DMS 273 (cell line): ENCODE data around the gene TNIP2.

Experiments used
- DNase-seq: peaks from one replicate; lab custom pipeline; 2025; ENCODE audit not compliant: unreplicated experiment; lab: John Stamatoyannopoulos, UW

The TNIP2 gene, protein sequence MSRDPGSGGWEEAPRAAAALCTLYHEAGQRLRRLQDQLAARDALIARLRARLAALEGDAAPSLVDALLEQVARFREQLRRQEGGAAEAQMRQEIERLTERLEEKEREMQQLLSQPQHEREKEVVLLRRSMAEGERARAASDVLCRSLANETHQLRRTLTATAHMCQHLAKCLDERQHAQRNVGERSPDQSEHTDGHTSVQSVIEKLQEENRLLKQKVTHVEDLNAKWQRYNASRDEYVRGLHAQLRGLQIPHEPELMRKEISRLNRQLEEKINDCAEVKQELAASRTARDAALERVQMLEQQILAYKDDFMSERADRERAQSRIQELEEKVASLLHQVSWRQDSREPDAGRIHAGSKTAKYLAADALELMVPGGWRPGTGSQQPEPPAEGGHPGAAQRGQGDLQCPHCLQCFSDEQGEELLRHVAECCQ

GRCh38 chr4:2755821-2756690 lies at the start of gene TNIP2:
TNIP2 (minus strand) TSS chr4:2756336; CDS start chr4:2756289, 47 bp downstream.
- peak; percentile 87 for DNase-seq

DNA sequence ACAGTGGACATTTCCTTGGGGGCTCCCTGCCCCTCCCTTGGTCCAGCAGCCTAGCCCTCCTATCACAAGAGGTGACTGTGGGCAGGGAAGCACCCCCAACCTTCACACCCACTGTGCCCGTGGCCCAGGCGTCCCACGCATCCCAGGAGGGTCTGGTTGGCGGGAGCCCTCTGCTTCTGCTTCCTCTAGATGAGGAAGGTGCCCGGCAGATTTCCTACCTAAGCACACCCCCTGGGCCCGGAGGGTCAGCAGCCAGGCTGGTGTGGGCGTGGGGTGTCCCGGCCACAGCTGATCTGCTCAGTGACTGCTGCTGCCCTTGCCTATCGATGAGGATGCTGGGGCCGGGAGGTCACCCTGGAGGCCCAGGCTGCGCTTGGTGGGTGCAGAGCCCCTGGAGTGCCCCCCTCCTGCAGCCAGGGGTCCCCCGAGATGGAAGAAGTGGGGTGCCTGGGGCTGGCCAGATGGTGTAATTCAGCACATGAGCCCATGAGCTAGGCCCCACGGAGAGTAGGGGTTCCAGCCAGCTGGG lies 48.9 kb upstream of the TNIP2 start:
- no peak for DNase-seq

DNA sequence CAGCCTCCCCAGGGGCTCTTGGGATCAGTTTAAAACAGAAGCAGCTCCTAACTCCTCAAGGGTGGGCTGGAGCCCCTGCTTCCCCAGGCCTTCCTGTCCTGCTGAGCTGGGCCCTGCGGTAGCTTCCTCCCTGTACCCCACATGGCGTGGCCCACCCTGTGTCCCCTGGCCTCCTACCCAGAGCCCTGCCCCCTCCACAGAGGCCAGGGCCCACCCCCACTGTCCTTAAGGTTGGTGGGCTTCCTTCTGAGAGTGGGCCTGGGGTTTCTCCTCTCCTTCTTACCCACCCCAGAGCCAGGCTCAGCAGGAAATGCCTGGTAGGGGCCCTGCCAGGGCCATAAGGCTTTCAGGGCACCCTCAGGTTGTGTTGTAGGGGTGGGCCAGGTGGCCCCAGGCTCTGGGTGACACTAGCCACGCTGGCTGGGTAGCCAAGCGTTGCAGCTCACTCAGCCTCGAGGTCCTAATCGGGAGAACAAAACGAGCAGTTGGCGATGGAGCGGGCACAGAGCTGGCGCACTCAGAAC lies 48.4 kb upstream of the TNIP2 start:
- DNase-seq: no peak

DNA sequence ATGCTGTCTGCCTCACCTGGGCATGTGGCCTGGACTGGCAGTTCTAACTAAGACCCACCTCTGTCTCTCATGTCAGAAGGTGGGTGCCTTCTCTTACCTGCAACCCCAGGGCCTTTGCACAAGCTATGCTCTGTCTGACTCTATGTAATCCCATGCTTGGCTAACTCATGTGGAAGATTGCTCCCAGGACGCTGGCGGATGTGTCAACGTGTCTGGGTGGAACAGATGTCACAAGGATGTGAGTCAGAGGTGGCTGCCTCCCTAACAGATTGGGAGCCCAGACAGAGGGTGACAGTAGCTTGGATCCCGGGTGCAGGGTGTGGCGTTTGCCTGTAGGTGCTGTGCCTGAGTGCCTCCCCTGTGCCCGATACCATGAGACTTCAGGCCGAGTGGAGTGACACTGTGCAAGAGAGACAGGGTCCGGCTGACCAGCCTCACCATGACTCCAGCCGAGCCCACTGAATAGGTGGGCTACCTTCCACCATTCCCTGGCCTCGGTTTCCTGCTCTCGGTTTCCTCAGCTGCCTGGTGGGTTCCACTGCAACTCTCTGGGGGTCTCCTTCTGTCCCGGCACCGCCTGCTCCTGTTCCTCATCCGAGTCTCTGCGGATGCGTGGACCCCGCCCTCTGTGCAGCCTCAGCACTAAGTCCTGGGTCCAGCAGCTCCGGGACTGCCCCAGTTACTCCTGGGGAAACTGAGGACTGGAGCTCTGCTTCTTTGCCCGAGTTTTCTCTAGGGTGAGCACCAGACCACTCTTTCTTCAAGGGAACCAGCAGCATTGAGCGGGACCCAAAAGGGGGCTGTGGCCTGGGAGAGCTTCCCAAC lies 47.7 kb upstream of the TNIP2 start:
- peak; percentile 55 for DNase-seq

DNA sequence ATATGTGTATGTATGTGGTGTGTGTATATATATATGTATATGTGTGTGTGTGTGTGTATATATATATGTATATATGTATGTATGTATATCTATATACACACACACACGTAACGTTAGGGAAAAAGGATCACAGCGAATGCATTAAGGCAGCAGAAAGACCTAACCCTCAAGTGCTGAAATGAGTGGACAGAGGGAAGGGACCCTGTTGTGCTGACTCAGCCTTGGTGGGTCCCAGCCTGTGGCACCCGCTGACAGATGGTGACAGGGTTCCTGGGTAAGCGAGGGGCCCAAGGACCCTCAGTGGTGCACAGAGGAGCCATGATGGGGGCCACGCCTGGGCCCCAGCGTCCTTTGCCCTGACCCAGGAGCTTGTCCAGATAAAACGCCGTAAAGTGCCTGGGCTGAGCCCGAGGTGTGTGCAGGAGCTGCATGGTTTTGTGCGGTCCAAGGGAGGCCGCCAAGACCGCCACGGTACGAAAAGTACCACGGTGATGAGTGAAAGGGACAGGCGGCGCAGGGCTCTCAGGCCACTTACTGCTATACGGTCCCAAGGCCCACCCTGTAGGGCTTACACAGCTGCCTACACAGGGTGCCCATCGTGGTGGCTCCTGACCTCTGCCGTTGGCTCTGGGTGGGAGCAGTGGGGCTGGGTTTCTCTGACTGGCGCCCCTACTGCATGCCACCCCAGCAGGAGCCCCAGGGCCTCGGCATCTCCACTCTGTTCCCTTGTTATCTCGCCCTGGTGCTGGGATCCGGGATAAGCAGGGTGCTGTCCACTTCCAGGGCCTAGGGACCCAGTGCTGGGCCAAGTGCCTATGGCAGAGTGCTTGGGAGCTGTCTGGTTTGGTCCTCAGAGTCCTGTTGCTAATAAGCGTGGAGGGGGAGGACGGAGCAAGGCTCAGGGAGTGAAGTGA lies 46.7 kb upstream of the TNIP2 start:
- DNase-seq: no peak

DNA sequence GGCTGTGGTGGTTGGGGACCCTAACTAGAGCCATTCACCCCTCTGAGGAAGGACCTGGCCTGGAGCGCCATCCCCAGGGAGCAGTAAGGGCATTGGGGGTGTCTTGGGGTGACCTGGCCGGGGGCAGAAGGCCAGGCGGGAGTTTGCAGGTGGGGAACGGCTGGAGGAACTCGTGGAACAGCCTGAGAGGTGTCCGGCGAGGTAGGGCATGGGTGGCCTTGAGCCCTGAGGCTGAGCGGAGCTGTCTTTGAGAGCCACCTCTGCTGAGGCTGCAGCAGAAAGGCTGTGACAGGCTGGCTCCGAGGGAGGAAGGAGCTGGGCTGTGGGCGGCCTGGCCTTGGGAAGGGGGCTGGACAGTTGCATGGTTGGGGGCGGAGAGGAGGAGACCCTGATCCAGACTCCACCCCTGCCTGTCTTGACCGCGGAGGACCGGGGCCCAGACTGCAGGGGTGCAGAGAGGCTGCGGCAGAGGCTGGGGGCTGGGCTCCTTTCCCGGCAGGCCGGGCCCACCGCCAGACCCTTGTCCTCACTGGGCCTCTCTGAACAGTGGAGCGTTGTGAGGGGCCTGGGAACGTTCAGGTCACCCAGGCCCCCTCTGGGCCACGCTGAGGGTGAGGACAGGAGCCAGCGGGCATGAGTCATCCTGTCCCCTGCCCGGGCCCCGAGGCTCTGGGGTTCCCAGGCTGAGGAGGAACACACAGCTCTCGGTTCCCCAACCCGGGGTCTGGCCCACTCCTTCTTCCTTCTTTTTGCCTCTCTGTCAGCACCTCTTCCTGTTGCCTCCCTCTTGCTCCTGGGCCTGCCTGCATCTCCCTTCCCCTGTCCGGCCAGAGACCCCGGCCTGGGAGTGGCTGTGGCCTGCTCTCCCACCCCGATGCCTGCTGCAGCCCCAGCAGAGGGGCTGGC lies 44.8 kb upstream of the TNIP2 start:
- no peak for DNase-seq

DNA sequence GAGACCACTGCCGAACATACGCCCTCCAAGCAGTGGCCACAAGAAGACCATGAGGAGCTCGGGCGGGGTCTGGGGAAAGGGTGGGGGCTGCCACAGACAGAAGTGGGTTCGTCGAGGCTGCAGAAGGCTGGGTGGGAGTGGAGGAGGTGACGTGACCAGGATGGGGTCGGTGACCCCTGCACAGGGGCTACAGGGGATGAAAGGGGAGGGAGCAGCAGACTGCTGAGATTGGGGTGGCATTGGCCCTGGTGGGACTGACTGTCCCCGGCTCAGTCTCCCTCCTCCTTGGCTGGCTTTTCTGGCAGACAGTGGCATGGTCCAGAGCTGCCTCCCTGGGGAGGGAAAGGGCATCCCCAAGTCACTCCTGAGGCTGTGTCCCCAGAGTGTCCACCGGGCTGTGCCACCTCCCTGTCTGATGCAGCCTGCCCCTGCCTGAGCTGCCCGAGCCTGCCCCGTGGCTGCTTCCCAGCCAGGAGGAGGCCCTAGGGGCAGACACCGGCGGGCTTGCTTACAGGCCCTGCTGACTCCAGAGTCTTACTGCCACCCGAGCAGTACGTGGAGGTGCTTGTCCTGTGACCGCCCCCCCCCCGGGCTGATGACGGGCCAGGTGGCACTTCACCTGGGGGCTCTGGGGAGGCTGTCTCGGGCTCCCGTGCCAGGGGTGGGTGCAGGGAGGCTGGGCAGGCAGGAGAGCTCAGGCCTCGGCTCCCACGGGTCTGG lies 44.0 kb upstream of the TNIP2 start:
- DNase-seq: no peak

- no peak for DNase-seq
These were observed 43.2 kb upstream of the TNIP2 start for GRCh38 chr4:2799224-2799911.

- DNase-seq: peak; percentile 85
These were observed 42.5 kb upstream of the TNIP2 start for GRCh38 chr4:2798399-2799223.

DNA sequence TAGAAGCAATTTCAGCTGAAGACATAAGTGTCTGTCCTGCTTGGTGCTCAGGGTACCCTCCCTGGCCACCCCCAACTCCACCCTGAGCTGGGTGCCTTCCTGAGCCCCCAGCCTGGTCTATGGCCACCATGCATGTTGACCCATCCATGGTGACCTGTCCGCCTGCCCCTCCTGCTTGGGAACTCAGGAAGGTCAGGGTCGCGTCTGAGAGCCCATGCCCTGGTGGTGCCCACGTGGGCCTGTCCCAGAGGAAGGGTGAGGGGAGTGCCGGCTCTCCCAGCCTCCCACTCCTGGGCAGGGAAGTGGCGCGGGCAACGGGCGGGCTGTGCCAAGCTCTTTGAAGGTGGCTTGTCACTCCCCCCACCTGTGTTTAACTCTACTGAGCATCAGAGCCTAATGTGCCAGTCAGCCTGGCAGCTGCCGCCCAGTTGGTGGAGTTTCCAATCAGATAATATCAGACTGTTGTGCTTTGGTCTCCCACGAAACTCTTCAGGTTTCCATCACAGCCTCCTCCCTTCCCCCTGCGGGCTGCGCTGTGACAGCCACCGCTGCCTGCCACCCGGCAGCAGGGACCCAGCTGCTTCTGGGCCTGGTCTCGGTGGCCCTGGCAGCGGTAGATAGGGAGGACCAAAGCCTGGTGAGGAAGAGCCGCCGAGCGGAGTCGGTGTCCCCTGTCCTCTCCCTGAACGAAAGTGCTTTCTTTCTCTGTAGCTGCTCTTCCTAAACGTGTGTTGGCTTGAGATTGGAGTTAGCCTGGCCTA lies 41.6 kb upstream of the TNIP2 start:
- DNase-seq: peak; percentile 63

DNA sequence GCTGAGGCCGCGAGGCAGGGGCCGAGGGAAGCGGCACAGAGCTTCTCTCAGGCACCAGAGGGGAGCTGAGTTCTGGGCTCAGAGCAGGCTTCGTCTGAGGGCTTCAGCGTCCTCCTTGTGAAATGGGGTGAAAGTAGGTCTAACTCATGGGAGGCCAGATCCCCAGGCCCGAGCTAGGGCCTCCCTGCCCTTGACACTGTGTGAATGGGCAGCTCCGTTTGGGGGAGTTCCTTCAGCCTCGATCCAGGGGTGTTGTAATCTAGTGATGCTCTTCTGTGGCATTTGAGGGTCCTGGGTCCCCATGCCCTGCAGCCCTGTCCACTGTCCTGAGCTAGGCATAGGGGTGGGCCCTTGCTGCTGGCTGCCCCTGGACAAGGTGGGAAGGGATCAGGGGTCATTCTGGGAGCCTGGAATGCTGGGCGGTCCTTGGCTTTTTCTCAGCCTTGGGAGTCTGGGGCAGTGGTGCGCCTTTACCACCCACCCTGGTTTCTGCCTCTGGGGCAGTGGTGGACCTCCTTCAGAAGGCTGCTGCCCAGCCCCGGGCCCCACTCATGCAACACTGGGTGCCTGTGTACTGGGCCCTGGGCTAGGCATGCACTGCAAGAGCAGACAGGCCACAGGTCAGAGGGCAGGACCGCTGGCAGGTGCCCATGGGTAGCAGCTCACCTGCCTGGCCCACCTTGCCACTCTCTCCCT lies 40.9 kb upstream of the TNIP2 start:
- DNase-seq: no peak

GRCh38 chr4:2795893-2796848 lies 40.0 kb upstream of the TNIP2 start:
- DNase-seq: peak; percentile 66

GRCh38 chr4:2795300-2795892 lies 39.3 kb upstream of the TNIP2 start:
- DNase-seq: no peak
